CD4-positive, CD25-positive, alpha-beta regulatory T cell (primary cell): ENCODE data around the gene EXOSC1. TPM values are rescaled to one million over a fixed set of nuclear protein-coding genes. Genes with fewer than 3 reads are reported as not detected.

Experiments
- ATAC-seq, 2 donors: fragments of 150-1000 bp; cut with Tn5 transposase; one replicate each; pipeline ENCODE4 v1.10.0; 2021; ENCODE audit warnings: low read depth in 2 of 2, moderate number of reproducible peaks in 2 of 2, moderate library complexity in 1 of 2
- DNase-seq, 3 donors: peaks; one replicate each; pipeline versions ENCODE4 v3.0.0 to v3.0.0-alpha.2; 2012 to 2022; ENCODE audit warnings: mixed read lengths in 1 of 3
- H3K27ac ChIP-seq: one replicate; pipeline ENCODE4 v1.7.0; 2013; ENCODE audit warnings: mild to moderate bottlenecking, low read length; ENCODE audit not compliant: insufficient read depth, poor library complexity, severe bottlenecking
- H3K27me3 ChIP-seq: one replicate; pipeline ENCODE4 v1.7.0; 2013; ENCODE audit warnings: low read length; ENCODE audit not compliant: control insufficient read depth, insufficient read depth
- H3K36me3 ChIP-seq: one replicate; pipeline ENCODE4 v1.7.0; 2013; ENCODE audit warnings: mild to moderate bottlenecking, low read length, moderate library complexity; ENCODE audit not compliant: control insufficient read depth, insufficient read depth
- H3K4me1 ChIP-seq: 2 replicates; pipeline ENCODE4 v1.7.0; 2013; ENCODE audit warnings: mild to moderate bottlenecking, low read length; ENCODE audit not compliant: insufficient read depth, control insufficient read depth, poor library complexity, severe bottlenecking
- H3K4me3 ChIP-seq: one replicate; pipeline ENCODE4 v1.7.0; 2013; ENCODE audit warnings: low read depth, mild to moderate bottlenecking, low read length, moderate library complexity
- H3K9me3 ChIP-seq, 2 experiments: 1 replicate in 1 of 2; 2 replicates in 1 of 2; pipeline ENCODE4 v1.7.0; 2013; ENCODE audit warnings: low read length in 2 of 2, mild to moderate bottlenecking in 1 of 2, moderate library complexity in 1 of 2; ENCODE audit not compliant: control insufficient read depth in 2 of 2
- H3K27ac Mint-ChIP-seq, 3 donors: one replicate each; pipeline ENCODE4 v1.8.0; 2020 to 2022; ENCODE audit warnings: mild to moderate bottlenecking in 3 of 3, mixed read lengths in 3 of 3, moderate library complexity in 2 of 3
- H3K27me3 Mint-ChIP-seq: one replicate; pipeline ENCODE4 v1.8.0; 2022; ENCODE audit warnings: mild to moderate bottlenecking, mixed read lengths
- H3K36me3 Mint-ChIP-seq: one replicate; pipeline ENCODE4 v1.8.0; 2020; ENCODE audit warnings: mixed read lengths
- H3K4me1 Mint-ChIP-seq, 4 donors: one replicate each; pipeline ENCODE4 v1.8.0; 2020 to 2022; ENCODE audit warnings: mixed read lengths in 4 of 4, mild to moderate bottlenecking in 1 of 4
- H3K4me3 Mint-ChIP-seq, 4 donors: one replicate each; pipeline ENCODE4 v1.8.0; 2020 to 2022; ENCODE audit warnings: mild to moderate bottlenecking in 4 of 4, mixed read lengths in 4 of 4, moderate library complexity in 3 of 4
- H3K9me3 Mint-ChIP-seq, 7 donors: one replicate each; pipeline ENCODE4 v1.8.0; 2020 to 2022; ENCODE audit warnings: mixed read lengths in 7 of 7, mild to moderate bottlenecking in 3 of 7, moderate library complexity in 2 of 7
- polyA plus RNA-seq, 4 donors: library from polyadenylated mRNA; unstranded; fragments of 300-500 nt; fragmentation: Illumina TruSeq; gene quantifications; one replicate each; pipeline ENCODE4 v1.2.3, GENCODE V29; 2021
- total RNA-seq: library from RNA; stranded (reverse); gene quantifications from one replicate; pipeline ENCODE4 v1.2.3, GENCODE V29; 2022

Gene EXOSC1
- total and polyA plus RNA-seq, 5 donors from 2014 or later, result 42.2 to 105 (median 99.2) TPM

DNA sequence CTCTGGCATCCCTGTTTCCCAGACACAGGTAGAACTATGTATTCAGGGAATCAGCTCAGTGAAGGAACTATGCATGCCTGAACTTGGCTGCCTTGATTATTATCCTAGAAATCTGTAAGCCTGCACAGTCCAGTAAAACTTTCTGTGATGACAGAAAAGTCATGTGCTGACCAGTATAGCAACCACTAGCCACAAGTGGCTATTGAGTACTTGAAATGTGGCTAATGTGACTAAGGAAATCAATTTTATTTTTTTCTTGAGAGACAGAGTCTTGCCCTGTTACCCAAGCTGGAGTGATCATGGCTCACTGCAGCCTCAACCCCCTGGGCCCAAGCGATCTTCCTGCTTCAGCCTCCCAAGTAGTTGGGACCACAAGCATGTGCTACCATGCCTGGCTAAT, 3.5 kb downstream of the EXOSC1 start:
- DNase-seq, result no peak
- Histone ChIP-seq H3K4me3 (no peak overlapping the region), H3K36me3 (peaks cover 35% of the 10 kb centered on the region), H3K9me3 (no peaks in the 10 kb centered on the region), H3K27ac (no peak overlapping the region), H3K4me1 (peaks cover 28% of the 10 kb centered on the region), H3K27me3 (no peaks in the 10 kb centered on the region)
- ATAC-seq, result no peak
- Mint-ChIP-seq H3K4me1 (peaks cover 0 to 40% (median 26%) of the 10 kb centered on the region in 4 donors), H3K27ac (no peak overlapping the region), H3K9me3 (no peaks in the 10 kb centered on the region), H3K4me3 (peak overlapping the region in 2 of 4 donors; percentile 27 to 49), H3K27me3 (no peaks in the 10 kb centered on the region), H3K36me3 (peaks cover 20% of the 10 kb centered on the region)

DNA sequence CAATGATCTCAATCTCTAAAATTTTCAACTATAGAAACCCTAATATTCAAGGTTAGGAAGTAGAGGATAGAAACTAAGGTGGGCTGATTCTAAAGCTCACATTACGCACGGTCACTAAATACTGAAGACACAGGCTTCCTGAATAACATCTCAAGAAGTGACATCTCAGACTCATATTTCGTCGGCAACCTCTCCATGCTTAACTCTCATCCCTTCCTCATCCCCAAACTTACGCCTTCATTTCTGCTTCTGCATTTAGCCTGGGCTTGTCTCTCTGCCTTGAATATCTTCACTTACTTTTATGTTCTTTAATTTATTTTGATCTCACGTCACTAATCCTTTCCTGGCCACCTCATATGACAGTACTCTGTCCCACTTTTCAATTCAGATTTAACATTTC, 10.6 kb downstream of the EXOSC1 start:
- Histone ChIP-seq H3K9me3 (no peaks in the 10 kb centered on the region), H3K27ac (no peak overlapping the region), H3K4me1 (no peaks in the 10 kb centered on the region), H3K4me3 (no peak overlapping the region), H3K36me3 (peaks cover 73% of the 10 kb centered on the region), H3K27me3 (no peaks in the 10 kb centered on the region)
- ATAC-seq (no peak), DNase-seq (no peak)
- Mint-ChIP-seq H3K4me3 (no peak overlapping the region), H3K9me3 (no peaks in the 10 kb centered on the region), H3K27ac (no peak overlapping the region), H3K27me3 (no peaks in the 10 kb centered on the region), H3K36me3 (peaks cover 33% of the 10 kb centered on the region), H3K4me1 (peaks cover 0 to 10% (median 2%) of the 10 kb centered on the region in 4 donors)

DNA sequence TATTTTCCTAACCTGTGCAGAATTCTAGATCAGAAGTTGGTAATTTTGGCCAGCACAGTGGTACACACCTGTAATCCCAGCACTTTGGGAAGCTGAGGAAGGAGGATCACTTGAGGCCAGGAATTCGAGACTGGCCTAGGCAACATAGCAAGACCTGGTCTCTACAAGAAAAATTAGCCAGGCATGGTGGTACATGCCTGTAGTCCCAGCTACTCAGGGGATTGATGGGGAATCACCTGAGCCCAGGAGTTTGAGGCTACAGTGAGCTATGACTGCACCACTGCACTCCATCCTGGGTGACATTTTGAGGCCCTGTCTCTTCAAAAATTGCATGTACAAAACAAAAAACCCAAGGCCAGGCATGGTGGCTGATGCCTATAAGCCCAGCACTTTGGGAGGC, 11.2 kb downstream of the EXOSC1 start:
- Mint-ChIP-seq H3K4me1 (peaks cover 0 to 7% (median 2%) of the 10 kb centered on the region in 4 donors), H3K36me3 (peaks cover 30% of the 10 kb centered on the region)
- no peak for ATAC-seq

DNA sequence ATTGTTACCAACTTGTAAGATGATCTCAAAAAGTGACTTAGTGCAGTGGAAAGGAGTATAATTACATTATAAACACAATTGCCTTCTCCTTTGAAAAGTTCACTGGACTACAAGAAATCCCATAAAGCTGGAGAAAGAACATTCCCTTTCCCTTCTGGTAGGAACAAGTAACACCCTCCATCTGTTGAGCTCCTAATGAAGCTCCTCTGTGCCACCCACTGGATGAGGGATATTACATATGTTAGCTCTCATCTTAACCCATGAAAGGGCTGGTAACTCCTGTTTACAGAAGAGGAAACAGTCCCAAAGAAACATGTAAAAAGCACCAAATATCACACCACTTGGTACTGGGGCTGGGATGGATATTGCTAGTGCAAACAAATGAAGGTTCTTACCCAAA, 11.8 kb downstream of the EXOSC1 start:
- H3K27ac Mint-ChIP-seq, result no peak overlapping the region
- Histone ChIP-seq H3K4me1 (no peaks in the 10 kb centered on the region), H3K27ac (no peak overlapping the region), H3K4me3 (no peak overlapping the region), H3K27me3 (no peaks in the 10 kb centered on the region), H3K36me3 (peaks cover 75% of the 10 kb centered on the region), H3K9me3 (no peaks in the 10 kb centered on the region)
- ATAC-seq (no peak), DNase-seq (no peak)
- no peaks in the 10 kb centered on the region for H3K9me3 Mint-ChIP-seq
- no peaks in the 10 kb centered on the region for H3K27me3 Mint-ChIP-seq
- peaks cover 27% of the 10 kb centered on the region for H3K36me3 Mint-ChIP-seq
- H3K4me1 Mint-ChIP-seq, result peaks cover 0 to 9% (median 2%) of the 10 kb centered on the region in 4 donors
- H3K4me3 Mint-ChIP-seq, result no peak overlapping the region

More for the DNA sequence above, 11.2 kb downstream of the EXOSC1 start:
- DNase-seq, result no peak
- Histone ChIP-seq H3K4me1 (no peaks in the 10 kb centered on the region), H3K9me3 (no peaks in the 10 kb centered on the region), H3K4me3 (no peak overlapping the region), H3K27ac (no peak overlapping the region), H3K27me3 (no peaks in the 10 kb centered on the region), H3K36me3 (peaks cover 76% of the 10 kb centered on the region)
- Mint-ChIP-seq H3K27me3 (no peaks in the 10 kb centered on the region), H3K9me3 (no peaks in the 10 kb centered on the region), H3K4me3 (no peak overlapping the region), H3K27ac (no peak overlapping the region)

DNA sequence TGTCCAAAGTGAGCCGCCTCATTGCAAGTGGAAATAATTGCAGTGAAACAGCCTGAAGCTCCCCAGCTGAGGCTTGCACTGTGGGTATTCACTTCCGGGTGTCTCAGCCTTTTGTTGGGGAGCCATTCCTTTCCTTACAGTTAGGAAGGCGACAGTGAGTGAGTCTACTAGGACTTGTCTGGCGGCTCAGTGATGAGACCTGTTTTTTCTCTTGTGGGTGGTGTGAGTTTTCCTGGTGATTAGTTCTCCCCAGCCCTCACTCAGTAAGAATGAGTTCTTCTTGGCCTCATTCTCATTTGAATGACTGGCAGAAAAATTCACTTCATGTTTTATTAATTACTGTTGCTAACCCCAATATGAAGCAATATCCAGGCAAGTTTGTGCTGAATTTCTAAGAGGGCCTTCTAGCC, 17.2 kb downstream of the EXOSC1 start:
- Histone ChIP-seq H3K27ac (peak overlapping the region; percentile 90), H3K4me3 (peak overlapping the region; percentile 92), H3K27me3 (no peaks in the 10 kb centered on the region), H3K4me1 (peaks cover 30% of the 10 kb centered on the region), H3K9me3 (no peaks in the 10 kb centered on the region), H3K36me3 (peaks cover 31% of the 10 kb centered on the region)
- peak overlapping the region; percentile 45 to 93 (median 91) for H3K27ac Mint-ChIP-seq
- H3K4me3 Mint-ChIP-seq, result peak overlapping the region; percentile 79 to 93 (median 90)
- peaks cover 5% of the 10 kb centered on the region for H3K27me3 Mint-ChIP-seq
- no peaks in the 10 kb centered on the region for H3K9me3 Mint-ChIP-seq
- peaks cover 6 to 51% (median 19%) of the 10 kb centered on the region in 4 donors for H3K4me1 Mint-ChIP-seq
- H3K36me3 Mint-ChIP-seq, result peaks cover 19% of the 10 kb centered on the region
- DNase-seq (peak in 1 of 3 donors; percentile 19), ATAC-seq (no peak)

DNA sequence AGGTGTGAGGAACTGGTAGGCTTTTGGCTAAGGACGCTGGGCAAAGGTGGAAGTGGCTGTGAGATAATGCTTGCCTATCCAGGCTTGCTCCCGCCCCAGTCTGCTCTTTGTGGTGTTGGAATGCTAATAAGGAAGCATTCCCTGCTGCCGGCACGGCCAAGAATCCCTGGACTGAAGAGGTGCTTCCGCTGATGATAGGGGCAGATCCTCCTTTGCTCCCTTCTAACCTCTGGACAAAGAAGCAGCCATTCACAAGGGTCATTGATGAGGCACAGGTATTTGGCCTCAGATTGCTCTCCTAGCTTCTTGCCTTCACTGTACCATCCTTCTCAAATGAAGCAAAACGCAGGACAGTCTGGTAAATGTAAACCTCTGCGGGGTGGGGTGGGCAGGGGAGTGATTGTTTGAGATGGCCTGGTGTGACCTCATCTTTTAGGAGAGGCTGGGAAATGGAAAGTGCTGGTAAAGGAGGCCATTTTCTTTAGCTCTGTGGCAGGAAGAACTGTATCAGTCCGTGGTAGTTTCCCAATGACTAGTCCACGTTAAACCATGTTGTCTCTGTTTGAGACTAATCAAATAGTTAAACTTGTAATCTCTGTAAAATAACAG, 18.1 kb downstream of the EXOSC1 start:
- Mint-ChIP-seq H3K4me1 (peaks cover 6 to 60% (median 25%) of the 10 kb centered on the region in 4 donors), H3K4me3 (peak overlapping the region; percentile 93 to 95 (median 94)), H3K27ac (peak overlapping the region in 2 of 3 donors; percentile 93 to 97), H3K27me3 (peaks cover 5% of the 10 kb centered on the region), H3K36me3 (peaks cover 19% of the 10 kb centered on the region), H3K9me3 (no peaks in the 10 kb centered on the region)
- H3K36me3 ChIP-seq, result peaks cover 27% of the 10 kb centered on the region
- no peak for DNase-seq
- H3K27me3 ChIP-seq, result no peaks in the 10 kb centered on the region
- peak overlapping the region; percentile 92 for H3K4me3 ChIP-seq
- H3K4me1 ChIP-seq, result peaks cover 37% of the 10 kb centered on the region
- ATAC-seq, result no peak
- no peaks in the 10 kb centered on the region for H3K9me3 ChIP-seq
- peak overlapping the region; percentile 90 for H3K27ac ChIP-seq

DNA sequence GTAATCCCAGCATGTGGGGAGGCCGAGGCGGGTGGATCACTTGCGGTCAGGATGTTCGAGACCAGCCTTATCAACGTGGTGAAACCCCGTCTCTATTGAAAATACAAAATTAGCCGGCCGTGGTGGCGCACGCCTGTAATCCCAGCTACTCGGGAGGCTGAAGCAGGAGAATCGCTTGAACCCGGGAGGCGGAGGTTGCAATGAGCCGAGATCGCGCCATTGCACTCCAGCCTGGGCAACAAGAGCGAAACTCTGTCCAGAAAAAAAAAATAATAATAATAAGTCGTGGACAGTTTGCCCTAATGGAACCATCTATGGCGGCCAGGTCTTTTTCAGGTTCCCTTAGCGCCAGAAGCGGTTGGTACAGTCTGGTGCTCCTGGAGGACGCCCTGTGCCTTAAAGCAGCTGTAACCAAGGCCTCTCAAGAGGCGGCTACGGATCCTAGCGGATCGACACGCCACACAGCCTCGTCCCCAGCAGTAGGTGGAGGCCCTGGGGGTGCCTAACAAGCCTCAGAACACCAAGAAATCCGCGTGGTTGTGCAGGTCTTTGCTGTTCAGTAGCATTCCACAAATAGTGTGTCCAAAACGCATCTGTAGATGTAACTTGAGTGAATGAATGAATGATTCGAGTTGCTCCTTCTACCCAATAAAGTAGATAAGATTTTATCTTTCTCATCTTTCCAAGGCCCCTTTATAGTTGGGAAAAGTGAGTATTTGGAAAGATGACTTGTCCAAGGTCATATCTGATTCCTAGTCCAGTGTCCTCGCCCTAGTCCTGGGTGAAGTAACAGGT, 18.8 kb downstream of the EXOSC1 start:
- Histone ChIP-seq H3K27ac (peak overlapping the region; percentile 90), H3K36me3 (peaks cover 24% of the 10 kb centered on the region), H3K4me3 (peak overlapping the region; percentile 92), H3K27me3 (no peaks in the 10 kb centered on the region), H3K9me3 (no peaks in the 10 kb centered on the region), H3K4me1 (peaks cover 37% of the 10 kb centered on the region)
- H3K27me3 Mint-ChIP-seq, result peaks cover 5% of the 10 kb centered on the region
- H3K9me3 Mint-ChIP-seq, result no peaks in the 10 kb centered on the region
- H3K4me1 Mint-ChIP-seq, result peaks cover 6 to 60% (median 26%) of the 10 kb centered on the region in 4 donors
- H3K27ac Mint-ChIP-seq, result peak overlapping the region; percentile 43 to 97 (median 93)
- peaks cover 16% of the 10 kb centered on the region for H3K36me3 Mint-ChIP-seq
- ATAC-seq (no peak), DNase-seq (no peak)
- peak overlapping the region; percentile 93 to 95 (median 94) for H3K4me3 Mint-ChIP-seq
